Activated CD8-positive, alpha-beta memory T cell treated with anti-CD3 and anti-CD28 coated beads, Interleukin-2, amount 50 U/mL, for 24 hours (primary cell): ENCODE data around the gene UBP1.
"Not testable (repeated sequence)": the region's sequence is repeated elsewhere in the genome, so short reads cannot be mapped to it uniquely, and the experiment has no call there.

ENCODE experiments used
- DNase-seq: peaks from one replicate; pipeline ENCODE4 v3.0.0-alpha.2; 2020; ENCODE audit errors: extremely low read depth

The UBP1 gene

DNA sequence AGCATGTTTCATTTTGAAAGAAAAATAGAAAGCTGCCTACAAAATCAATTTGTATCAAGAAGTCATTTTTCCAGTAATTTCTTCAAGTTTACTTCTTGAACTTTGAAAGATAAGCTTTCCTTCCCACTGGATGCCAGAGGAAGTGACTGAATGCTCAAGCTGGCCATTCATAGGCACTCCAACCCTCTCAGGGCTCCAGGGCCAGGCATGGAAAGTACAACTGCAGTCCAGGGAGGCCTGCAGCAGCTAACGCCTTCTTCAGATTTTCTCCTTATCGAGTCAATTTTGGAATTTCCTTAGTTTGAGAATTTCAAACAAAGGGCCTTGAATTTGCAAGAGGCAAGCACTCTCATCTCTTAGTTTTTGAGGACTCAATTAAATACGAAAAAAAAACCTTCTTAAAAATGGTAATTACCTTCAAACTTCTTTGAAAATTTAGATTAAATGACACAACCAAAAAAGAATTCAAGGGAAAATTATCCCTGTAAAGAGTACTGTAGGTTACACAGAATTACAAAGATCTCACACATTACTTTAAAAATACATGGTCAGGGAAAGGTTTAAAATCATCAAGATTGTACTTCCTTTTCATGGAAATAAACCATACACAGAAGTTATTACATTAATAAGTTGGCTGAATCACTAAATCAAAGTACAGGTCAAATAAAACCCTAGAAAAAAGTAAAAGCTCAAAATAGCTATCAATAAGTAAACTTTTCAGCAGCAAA lies 2.5 kb downstream of the UBP1 start:
- no peak for DNase-seq

DNA sequence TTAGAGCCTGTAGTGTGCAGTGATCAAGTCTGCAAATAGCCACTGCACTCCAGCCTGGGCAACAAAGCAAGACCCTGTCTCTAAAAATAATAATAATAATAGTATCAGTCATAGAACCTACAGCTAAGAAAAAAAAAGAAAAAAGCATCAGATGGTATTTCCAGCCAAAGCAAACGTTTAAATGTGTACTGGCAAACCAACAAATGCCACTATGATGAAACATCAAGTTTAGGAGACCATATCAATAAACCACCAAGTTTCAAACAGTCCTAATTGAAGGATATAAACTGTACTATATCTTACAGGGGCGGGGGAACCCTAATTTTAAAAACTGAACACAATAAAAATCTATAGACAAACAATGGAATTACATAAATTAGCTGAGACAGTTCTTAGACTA lies 6.4 kb downstream of the UBP1 start:
- DNase-seq = no peak

DNA sequence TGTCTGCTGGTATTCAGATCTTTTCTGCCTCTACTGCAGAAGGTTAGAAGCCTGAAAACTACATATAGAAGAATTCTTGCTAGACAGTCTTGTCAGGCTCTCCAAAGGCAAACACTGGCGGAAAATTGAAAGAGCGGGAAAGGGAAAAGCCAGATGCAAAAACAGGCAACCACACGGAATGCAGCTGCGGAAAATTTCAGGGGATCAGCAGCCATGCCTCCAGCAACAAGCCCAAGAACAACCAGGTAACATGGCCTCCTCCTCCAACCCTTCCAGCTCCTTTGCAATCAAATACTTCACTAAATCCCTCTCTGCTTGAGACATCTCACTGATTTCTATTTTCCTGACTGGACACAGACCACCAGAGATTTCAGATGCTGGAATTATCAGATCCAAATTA lies 9.6 kb downstream of the UBP1 start:
- no peak for DNase-seq

DNA sequence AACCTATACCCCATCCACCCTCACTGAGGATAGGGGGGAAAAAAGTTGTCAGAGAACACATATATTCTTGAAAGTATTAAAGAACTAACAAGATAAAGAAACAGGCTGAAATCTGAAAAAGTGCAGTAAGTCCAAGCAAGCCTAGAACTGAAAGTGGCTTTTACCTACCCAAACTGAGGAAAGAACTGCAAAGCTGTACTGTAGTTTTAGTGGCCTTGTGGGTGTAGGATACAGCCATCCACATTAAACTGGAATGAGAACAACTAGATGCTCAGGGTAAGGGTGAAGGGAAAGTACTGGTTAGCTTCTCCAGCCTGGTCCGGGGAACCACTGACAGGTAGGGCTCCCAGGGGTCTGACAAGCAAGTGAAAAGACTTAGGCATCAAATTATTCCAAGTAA lies 10.1 kb downstream of the UBP1 start:
- DNase-seq = no peak

DNA sequence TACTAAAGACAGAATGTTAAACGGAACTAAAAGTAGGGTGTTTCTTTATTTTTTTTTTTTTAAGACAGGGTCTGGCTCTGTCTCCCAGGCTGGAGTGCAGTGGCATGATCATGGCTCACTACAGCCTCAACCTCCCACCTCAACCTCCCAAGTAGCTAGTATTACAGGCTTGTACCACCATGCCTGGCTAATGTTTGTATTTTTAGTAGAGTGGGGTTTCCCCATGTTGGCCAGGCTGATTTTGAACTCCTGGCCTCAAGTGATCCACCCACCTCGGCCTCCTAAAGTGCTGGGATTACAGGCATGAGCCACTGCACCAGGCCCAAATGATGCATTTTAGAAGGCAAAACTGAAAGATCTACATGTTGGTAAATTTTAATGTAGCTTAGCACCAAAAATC lies 10.9 kb downstream of the UBP1 start:
- DNase-seq = not testable (repeated sequence)

DNA sequence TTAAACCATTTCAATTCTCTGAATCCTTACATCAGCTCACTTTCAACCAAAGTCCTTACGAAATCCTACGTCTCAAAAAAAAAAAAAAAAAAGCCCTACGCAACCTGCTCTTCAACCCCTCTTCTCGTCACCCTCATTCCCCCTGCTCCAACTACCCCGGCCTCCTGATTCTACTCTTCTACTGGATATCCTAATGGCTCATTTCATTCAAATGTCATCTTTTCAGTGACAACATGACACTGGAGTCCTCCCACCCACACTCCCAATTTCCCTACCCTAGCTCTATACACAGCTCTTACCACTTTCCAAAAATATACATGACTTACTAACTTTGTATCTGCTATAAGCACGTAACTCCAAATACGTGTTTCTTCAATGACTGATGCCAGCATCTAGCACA lies 11.5 kb downstream of the UBP1 start:
- DNase-seq = no peak

DNA sequence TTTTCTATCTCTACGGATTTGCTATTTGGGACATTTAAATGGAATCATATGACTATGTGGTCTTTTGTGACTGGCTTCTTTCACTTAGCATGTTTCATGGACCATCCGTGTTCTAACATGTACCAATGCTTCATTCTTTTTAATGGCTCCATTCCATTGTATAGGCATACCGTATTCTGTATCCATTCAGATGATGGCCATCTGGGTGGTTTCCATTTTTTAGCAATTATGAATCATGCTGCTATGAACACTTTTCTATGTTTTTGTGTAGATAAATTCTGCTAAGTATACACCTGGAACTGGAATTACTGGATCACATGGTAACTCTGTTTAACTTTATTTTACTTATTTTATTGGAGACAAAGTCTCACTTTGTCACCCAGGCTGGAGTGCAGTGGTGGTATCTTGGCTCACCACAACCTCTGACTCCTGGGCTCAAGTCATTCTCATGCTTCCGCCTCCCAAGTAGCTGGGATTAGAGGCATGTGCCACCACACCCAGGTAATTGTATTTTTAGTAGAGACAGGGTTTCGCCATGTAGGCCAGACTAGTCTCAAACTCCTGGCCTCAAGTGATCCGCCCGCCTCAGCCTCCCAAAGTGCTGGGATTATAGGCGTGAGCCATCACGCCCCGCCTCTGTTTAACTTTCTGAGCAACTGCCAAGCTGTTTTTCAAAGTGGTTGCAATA lies 13.4 kb downstream of the UBP1 start:
- DNase-seq = no peak

DNA sequence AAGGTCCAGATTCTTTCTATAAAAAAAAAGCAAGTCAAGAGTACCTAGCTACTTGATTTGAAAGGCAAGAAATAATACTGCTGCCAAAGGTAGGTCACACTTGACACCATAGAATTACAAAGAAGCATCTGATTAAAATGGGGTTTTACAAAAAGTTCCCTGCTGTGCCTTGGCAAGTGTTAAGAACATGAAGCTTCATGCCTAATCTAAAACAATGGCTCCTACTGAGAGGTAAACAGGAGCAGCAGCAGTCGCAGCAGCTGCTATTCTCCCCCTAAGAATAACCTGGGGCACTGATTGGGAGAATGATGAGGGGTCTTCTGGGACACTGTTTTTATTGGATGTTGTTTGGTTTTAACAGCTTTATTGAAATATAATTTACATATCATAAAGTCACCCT lies 14.1 kb downstream of the UBP1 start:
- no peak for DNase-seq

DNA sequence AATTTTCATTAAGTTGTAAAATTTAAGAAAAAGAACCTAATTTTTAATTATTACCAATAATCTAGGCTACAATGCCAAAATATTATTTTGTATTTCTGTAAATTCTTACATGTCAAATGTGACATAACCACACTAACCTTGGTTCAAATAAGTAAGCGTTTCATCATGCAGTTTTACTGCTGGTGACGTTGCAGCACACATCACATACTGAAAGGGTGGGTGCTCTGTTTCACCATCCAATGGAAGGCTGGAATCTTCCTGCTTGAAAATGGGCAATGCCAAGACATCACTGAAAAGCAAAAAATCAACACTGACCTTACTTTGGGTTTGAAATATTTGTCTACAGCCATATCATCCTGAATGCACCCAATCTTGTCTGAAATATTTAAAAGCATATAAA lies 14.8 kb downstream of the UBP1 start:
- no peak for DNase-seq

DNA sequence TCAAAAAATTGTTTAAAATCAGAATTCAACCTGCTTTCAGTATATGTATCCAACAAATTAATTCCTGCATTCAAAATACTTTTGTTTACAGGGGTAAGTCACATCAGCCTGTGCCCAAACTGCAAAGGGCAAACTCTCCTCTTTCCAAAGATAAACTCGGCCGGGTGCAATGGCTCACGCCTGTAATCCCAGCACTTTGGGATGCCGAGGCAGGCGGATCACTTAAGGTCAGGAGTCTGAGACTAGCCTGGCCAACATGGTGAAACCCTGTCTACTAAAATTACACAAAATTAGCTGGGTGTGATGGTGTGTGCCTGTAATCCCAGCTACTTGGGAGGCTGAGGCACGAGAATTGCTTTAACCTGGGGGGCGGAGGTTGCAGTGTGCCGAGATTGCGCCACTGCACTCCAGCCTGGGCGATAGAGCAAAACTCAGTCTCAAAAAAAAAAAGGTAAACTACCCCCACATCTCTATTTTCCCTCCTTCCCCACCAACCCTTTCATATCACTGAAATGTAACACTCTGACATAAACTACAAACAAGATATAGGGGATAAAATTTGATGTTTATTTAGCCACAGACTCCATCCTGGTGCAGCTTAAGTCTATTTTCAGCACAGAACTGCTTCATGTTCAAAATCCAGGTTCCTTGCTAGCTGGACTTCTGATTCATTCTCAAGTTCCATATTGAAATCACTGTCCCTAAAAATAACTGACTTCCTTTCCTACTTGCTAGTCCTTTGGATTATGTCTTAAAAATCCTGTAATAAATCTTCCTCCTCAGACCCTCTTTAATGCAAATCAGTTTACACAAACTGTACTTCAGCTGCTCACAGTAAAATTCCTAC lies 15.4 kb downstream of the UBP1 start:
- DNase-seq = no peak

DNA sequence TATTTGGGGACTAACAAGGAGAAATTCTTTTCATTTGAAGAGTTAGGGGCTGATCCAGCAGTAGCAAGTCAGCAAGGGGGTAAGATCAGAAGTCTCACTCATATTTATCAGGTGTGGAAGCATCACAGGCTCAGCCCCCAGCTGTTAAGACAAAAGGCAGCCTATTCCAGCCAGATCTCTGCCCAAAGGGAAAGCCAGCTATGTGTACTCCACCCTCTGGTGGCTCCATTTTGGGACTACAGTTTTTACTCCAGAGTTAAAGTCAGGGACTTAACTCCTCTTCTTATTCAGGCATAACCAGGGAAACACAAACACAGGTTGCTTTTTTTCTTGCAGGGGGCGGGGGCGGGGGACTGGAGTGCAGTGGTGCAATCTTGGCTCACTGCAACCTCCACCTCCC lies 19.2 kb downstream of the UBP1 start:
- no peak for DNase-seq

DNA sequence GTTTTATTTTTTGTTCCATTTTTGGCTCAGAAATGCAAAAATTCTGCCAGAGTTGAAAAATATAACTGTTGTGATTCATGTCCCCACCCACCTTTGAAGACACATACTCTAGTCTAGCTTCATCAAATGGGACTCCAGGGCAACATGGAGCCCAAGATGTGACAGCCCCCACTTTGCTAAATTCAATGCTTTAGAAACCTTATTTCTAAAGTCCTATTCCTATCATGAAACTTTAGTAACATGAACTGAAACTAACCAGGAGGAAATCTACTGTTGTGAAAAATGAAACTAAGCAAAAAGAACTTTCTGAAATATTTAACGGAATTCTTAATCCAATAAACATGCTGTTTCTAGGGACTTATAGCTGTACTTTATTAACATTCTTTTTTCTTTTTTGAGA lies 20.3 kb downstream of the UBP1 start:
- DNase-seq = no peak

DNA sequence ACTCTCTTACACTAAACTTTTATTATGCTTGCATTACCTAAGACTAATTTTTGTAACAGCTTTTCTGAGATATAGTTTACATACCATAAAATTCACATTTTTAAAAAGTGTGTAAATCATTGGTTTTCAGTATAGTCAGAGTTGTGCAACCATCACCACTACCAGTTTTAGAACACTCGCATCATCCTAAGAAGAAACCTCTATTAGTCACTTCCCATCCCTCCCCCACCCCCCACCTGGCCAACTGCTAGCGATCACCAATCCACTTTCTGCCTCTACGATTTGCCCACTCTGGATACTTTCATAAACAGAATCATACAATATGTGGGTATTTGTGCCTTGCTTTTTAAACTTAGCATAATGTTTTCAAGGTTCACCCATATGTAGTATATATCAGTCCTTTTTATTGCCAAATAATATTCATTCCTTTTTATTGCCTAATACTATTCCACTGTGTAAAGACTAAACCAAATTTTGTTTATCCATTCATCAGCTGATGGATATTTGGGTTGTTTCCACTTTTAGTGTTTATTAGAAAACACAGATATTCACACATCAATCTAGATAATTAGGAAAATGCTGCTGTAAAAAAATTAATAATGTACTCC lies 23.0 kb downstream of the UBP1 start:
- DNase-seq = no peak

DNA sequence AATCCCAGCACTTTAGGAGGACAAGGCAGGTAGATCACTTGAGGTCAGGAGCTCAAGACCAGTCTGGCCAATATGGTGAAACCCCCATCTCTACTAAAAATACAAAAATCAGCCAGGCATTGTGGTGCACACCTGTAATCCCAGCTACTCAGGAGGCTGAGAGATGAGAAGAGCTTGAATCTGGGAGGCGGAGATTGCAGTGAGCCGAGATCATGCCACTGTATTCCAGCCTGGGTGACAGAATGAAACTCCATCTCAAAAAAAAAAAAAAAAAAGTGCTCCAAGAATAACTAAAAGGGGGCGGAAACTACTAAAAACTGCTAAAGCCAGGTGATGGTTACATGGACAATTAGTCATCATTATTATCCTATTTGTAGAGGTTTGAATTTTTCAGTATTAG lies 29.4 kb downstream of the UBP1 start:
- DNase-seq = not testable (repeated sequence)

DNA sequence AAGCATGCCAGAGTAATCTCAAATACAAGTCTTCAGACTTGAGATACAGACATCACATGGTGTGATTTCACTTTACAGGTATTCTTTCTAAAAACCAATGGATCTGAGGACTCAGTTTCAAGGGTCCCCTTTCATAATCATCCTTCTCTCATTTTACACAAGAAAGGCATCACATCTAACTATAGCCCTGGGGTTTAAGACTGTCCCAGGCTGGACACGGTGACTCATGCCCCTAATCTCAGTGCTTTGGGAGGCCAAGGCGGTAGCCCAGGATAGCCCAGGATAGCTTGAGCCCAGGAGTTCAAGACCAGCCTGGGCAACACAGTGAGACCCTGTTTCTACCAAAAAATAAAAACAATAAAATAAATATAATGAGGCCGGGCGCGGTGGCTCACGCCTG lies 36.4 kb downstream of the UBP1 start:
- DNase-seq = no peak

DNA sequence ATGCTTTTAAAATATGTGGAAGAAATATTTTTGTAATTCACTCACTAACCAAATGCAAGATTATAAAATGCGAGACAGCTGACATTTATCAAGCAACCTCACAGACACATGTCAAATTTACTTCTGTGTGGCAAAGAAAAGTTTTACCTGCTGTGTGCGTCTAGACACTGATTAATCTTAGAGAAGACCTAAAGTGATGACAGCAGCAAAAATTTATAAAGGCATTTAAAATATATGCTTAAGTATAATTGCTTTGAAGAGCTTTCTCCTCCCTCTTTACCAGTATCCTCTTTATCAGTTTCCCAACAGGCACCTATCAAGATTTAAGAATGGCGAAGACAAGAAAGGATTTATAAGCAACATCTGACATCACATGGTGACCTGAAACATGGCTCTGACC lies 37.3 kb downstream of the UBP1 start:
- DNase-seq = no peak

DNA sequence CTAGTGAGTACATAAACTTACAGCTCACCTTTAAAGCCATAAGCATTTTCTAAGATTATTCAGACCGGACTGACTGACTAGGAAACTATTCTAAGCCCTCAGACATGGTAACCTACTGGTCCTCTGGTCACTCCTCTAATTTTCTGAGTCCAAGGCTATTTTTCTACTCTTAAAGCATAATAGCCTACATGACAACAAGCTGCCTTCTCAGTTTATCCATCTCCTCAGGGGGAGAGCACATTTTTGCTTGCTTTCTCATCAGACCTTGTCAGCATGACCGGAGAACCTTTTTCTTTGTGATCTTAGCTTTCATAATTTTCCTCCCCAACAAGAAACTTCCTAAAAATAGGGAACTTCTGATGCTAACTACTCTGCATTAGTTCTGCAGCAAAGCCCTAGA lies 38.4 kb downstream of the UBP1 start:
- no peak for DNase-seq

DNA sequence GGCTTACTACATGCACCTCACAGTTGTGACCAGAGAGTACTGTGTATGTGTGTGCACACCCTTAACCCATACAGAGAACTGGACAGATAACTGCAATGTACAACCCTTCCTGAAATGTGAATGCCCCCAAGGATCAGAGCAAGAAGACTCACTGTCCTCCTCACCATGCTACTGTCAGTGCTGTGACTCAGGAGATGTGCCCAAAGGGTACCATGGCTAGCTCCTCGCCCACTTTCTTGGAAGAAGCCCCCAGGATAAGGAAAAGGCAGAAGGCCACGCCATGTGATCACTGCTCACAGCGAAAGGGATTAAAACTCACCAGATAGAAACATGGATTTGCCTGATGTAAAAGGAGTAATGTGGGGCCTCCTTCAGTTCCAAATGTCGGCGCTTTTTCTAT lies 41.8 kb downstream of the UBP1 start:
- DNase-seq = no peak

DNA sequence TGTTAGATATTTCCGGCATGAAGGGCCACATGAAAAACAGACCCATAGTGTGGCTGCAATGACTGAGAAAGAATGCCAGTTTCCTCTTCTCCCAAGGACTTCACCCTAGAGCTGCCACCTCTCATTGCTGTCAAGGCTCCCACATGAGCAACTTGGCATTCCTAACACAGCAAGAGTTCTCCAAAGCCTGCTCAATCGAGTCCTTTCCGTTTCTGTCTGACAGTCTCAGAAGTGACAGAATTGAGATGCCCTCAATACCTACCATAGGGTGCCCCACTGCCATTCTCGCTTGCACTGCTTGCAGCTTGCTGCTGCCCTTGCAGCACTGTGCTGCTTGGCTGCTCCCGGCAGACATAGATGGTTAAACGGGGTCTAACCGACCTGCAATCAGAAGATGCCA lies 44.3 kb downstream of the UBP1 start:
- no peak for DNase-seq

DNA sequence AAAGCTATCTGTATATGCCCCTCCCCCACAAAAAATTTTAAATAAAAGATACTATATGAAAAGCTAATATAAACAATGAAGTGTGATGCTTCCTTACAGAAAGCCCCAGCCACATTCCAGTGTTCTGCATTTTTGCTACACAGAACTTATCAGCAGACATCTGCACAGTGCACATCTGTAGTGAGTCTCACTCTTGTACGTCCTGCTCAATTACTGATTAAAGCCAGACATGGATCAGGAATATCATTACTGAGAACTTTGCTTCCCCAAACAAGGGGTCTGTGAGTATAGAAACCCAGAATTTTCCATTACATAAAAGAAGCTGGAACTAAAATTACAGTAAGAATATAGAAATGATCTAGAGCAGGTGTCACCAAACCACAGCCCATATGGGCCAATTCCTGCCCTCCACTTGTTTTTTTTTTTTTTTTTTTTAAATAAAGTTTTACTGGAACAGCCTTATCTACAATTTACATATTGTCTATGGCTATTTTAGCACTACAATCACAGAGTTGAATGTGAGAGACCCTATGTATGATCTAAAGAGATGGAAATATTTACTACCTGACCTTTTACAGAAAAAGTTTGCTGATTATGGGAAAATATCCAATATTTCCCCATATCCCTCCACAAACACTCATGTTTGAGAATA lies 45.7 kb downstream of the UBP1 start:
- no peak for DNase-seq

DNA sequence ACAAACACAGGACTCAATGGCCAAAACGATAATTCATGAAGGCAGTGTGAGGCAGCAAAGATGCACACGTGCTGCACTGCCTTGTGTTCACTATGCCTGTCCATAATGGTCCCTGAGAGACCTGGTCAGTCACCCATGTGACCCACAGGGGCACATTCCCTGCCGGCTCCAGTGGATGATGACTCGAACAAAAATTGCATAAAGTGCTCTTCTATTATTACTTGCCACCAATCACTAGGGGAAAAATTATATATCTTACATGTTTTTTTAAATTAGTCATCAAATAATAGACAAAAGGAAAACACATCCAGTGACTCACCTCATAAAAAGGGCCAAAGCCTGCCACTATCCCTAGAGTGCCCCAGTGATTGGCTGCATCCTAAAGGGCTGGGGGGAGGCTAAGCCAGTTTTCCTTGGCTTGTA lies 47.5 kb downstream of the UBP1 start:
- no peak for DNase-seq

DNA sequence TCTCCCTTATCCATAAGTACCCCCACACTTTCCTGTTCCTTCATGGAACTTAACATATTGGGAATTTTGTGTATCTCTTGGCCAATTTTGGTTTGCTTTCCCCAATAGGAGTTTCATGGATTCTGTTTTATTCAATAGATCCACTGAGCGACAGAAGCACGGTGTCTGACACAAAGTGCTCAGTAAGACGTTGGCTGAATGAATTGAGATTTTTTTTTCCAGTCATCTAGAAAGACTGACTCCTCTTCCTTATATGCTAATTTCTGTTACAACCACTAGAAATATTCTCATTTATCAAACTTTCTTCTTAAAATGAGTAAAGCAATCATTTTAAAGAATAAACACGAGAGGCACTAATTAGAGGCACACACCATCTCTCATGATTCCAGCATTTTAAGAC lies 48.1 kb downstream of the UBP1 start:
- no peak for DNase-seq
